GM18870 (cell line): ENCODE data around the gene MAML2.

Source experiments
- ATAC-seq: cut with Tn5 transposase; IDR thresholded peaks from one replicate; pipeline ENCODE4 v1.9.1; 2021; ENCODE audit warnings: moderate library complexity; ENCODE audit not compliant: unreplicated experiment

Gene MAML2

DNA sequence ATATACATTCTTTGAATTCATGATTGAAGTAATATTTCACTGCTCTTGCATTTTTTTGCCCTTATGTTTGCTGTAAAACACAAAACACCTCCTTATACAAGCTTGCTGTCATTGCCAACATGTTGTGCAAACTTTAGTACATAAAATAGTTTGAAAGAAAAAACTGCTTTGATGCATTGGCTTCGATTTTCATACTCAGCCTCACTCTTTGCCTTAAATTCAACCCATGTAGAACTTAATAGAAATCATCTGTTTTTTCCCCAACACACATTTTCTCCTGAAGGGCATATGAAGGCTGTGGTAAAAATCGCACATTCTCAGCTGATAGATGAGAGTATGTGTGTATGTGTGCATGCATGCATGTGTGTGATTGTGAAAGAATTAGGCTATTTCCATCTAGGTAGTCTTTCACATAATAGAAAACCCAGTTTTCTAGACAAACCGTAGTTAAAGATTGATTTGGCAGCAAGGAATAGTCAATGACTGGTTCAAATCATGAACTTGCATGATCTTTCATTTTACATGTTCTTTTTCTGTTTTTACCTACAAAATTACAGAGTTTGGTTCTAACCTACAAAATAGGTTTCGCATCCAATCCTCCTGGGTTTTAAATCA, 346.3 kb downstream of the MAML2 start:
- no peak for ATAC-seq

DNA sequence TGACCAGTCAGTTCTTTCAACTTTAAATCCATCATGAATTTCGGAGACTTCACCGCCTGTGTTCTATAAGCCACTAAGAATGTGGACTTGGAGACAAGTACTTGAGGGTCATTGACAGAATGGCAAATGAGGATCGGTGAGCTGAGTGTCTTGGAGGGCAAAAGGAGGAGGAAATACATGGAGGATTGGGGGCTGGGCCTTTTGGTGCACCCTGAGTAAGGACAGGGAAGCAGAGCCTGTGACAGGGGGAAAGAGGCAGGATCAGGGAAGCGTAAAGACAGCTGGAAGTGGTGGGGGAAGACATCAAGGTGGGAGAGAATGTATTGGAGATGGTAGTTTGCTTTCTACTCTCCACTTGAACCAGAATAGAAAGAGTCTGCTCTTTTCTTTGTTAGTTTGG, 348.7 kb downstream of the MAML2 start:
- ATAC-seq: no peak

DNA sequence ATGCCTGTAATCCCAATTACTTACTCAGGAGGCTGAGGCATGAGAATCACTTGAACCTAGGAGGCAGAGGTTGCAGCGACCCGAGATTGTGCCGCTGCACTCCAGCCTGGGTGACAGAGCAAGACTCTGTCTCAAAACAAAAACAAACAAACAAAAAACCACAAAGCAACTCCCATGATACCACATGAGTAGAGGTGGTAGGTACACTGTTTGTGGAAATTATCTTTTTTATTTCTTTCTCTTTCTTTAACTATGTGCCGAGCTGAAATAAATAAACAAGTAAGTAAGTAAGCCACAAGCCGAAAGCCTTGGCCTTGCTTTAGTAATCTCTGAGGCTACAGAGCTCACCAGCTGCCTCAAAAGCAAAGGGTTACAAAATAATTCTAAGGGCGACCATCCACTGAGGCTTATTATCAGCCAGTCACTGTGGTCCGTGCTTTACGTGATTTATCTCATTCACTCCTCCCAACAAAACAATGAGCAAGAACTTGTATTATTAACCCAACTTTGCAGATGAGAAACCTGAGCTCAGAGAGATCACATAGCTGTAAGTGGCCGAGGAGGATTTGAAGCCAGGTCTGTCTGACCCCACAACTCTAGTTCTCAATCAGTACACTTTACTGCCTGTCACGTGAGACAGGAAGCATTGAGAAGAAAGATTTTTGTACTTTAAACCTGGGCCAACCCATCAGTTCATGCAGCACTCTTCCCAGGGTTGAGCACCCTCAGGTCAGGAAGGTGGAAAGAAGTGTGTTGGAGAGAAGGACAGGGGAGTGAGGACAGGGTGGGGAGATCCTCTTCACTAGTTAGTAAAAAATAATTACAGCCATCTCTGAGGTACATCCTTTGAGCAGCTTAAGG, 349.3 kb downstream of the MAML2 start:
- ATAC-seq: no peak

DNA sequence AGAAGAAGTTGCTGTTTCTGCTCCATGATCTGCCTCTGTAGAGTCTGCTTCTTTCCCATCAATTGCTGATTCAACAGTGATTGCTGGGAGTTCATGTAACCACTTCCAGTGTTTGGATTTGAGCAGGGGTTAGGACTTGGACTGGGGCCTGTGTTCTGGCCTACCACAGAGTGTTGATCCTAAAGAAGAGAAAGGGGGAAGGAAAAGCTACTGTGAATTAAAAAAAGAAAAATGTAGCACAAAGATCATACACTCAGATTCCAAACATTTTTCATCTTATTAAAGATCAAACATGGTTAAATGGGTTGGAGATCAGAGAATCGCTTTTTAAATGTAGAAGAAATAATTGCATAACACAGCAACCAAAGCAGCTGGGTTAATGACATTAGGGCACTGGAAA, 351.4 kb downstream of the MAML2 start:
- no peak for ATAC-seq

DNA sequence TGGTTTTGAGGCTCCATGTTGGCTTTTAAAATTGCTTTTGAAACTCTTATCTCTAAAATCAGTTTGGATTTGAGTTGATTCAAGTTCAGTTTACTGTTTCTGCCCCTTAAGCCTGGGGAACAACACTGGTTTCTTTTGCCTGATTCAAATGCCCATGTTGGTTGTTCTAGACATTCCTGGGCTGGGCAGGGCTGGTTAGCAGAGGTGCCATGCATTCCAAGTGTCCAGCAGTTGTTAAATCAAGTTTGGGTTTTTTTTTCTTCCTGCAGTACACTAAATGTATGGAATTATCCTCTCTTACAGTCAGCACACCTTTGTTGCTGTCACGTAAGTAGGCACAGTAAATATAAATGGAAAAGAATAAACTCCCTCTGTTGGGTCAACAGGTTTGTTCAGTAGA, 351.9 kb downstream of the MAML2 start:
- ATAC-seq: no peak

DNA sequence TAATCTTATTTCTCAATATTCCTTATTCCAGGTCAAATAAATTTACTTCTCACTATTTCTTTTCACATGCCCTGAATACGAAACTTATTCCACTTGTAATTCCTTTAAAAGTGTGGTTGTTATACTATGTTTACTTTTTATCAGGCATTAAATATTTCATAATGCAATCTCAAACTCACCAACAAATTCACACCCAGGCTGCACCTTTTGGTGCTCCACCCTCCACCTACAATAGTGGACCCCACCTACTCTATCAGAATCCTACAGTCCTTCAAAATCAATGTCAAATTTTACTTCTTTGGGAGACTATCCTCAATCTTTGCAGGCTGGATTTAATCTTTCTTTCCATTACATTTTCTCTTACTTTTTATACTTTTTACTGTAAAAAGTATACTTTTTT, 353.2 kb downstream of the MAML2 start:
- no peak for ATAC-seq

DNA sequence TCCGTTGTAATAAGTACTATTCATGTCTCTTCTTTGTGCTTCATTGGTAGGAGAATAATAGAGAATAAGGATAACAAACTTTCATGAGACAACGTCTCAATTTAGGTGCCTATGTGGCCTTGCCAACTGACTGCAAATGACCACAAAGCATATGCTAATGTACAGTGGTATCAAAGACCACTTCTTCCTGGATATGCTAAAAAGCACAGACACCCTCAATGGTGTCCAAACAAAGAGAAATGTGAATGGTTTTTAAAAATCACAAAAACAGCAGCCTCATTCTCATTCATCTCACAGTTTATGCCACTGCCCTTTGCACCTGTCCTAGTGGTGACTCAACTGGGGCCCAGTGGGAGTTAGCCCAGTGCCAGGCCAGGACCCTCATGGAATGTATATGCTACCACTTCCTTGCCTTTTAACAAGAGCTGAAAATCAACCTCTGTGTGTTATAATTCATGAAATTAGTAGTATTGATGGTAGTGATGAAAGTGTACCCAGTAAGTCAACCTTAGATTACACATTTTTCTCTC, 353.9 kb downstream of the MAML2 start:
- no peak for ATAC-seq

DNA sequence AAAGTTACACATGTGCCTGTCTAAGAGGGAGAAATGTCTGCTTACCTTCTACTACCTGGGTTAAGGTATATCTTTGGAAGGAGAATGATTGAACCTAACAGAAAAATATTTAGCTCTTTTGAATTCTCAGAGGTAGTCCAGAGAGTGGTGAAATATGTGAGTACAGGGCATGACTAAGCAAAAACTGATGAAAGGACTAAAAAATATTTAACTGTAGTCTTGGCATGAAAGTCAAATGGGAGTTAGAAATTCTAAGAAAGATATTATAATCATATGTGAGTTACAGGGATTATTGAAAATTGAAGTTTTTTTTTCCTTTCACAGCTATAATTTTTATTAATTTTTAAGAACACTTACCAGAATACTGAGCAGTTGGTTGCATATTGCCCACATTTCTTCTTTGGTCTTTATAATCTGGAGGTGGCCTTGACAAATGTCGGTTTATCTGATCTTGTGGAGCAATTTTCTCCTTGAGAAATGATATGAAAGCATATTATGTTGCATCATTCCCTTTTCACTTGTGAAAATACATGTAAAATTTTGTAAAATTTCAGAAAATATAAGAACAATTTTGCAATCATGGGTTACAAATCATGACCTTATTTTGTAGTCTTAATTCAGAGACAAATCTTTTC, 357.7 kb downstream of the MAML2 start:
- ATAC-seq: no peak

DNA sequence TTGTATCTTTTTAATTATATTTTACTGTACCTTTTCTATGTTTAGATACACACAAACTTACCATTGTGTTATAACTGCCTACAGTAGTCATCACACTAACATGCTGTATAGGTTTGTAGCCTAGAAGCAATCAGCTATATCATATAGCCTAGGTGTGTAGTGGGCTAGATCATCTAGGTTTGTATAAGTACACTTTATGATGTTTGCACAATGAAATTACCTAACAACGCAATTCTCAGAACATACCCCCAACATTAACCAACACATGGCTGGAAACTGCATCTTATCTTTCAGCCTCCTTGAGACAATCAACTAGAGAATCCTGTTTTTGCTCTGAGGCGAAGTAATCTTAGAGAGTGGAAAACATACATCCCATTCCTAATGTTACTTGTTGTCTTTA, 358.9 kb downstream of the MAML2 start:
- ATAC-seq: no peak

DNA sequence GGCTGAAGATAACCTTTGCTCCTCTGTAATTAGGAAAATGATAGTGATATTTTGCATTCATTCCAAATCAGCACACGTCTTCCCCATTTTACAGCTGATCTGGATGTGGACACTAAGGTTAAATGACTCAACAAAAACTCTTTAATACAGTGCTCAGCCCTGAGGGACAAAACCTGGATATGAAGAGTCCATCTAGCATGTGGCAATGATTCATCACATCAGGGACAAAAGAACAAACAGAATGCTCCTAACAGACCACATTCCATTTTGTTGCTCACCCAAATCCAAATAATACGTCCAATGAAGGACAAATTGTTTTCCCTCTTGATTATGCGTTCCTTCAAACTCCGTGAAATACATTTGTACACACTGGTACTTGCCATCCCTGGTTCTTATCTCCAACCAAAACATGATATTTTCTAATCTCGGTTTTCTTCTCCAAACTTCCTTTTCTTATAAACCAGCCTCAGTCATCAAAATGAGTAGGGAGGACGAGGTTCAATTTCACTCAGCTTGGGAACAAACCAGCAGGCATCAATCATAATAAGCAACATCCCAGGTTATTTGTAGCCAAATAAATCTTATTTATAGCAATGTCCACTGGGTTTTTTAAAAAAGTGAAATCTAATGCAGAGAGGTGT, 365.3 kb downstream of the MAML2 start:
- no peak for ATAC-seq

DNA sequence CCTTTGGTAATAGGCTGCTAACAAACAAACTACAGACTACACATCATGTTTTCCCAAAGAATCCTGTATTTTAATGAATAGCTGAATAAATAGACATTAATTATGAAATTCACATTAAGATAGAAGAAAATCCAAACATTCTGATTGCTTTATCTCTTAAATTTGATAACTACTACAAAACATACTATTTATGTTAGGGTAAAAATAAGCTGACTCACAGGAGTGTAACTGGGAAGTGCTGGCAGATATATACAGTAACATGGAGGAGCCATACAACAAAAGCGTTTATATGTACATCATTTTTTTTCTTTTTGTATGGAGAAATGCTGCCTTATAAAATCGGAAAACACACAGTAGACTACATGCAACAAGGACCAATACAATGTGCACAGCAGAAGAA, 366.4 kb downstream of the MAML2 start:
- ATAC-seq: no peak

DNA sequence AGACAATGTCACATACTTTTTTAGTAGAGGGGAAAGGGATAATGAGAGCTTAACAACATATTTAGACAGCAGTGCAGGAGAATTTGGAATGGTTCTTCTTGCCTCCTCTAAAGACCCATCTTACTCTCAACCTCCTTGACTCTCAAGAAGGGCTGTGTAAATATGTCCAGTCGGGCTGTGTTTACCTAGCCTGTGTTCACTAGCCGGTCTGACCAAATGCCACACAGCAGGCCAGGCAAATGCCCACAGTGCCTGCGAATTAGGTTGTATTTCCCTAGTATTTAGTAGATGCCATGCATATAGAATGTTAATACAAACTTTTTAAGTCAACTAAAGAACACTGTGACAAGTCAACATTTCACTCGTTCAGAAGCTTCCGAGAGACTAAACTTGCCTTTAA, 367.7 kb downstream of the MAML2 start:
- no peak for ATAC-seq

DNA sequence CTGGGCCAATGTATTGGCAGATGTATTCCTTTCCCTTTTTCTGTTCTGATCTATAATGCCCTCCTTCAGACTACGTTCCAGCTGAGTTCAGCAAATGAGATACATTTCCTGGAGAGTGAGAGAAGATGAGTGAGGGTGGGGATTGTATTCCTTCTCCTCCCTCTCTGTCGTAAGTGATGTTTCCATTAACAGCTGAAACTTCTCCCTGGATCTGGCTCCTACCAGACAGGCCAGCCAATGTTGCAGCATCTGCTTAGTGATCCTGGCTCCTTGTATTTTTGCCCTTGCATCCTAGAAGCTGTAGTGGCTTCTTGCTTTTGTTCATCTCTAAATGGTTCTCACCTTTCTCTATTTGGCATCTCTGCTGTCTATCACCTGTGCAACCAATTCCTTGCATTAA, 370.9 kb downstream of the MAML2 start:
- no peak for ATAC-seq

DNA sequence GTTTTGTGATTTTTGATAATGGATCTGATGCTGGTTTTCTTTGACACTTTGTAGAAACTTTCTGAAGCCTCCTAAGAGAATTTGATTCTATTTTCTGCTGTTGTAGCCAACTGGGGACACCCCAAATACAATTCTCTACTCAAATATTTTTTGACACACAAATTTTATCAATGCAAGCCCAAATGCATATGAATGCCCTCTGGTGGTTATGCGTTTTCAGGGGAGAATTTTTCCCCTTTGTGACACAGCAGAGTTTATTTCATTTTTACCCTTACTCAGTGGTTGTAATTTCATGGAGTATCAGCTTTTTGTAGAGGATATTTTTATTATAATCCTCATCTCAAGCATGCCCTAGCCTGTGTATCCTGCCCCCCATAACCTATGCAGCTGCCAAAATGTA, 374.4 kb downstream of the MAML2 start:
- no peak for ATAC-seq

DNA sequence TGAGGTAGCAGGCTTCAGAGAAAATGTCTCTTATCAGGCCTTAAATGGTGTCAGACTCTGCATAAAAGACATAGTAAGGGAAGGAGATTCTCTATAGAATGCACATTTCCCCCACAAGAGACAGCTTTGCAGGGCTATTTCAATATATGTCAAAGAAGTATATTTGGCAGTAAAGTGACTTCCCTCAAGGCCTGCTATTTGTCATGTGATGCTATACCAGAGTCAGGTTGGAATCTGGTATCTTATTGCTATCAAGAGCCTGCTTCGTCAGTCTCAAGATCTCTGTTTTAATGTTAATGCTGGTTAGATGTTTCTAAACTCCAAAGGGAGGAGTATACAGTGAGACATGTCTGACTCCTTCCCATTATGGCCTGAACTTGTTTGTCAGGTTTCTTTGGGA, 378.7 kb downstream of the MAML2 start:
- no peak for ATAC-seq

DNA sequence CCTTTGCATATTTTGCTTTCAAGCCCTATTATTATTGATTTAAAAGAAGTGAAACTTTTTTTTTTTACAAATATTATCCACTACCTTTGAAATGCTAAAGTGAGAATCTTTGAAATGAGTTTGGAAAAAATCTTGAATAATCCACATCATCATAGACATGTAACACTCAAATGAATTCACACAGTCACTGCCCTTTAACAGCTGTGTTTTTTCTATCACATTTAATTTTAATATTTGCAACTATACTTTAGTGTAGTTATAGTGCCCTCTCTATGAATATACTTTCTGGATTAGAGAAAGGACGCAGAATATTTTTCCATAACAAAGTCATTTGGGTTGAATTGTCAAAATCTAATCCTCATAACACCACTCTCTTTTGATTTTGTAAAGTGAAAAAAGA, 381.2 kb downstream of the MAML2 start:
- no peak for ATAC-seq

DNA sequence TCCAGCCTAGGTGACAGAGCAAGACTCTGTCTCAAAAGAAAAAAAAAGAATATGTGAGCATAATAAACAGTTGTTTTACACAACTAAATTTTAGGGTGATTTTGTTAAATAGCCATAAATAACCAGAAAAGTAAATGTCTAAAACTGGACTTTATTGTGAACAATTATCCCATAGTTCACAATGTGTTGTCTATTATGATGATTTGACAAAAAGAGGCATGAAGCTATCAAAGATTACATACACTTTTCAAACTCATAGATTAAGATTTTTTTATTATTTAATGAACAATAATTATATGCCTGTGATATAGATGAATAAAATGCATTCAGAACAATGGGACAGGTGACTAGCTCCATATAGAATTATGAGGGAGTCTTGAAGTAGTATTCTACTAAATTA, 392.1 kb downstream of the MAML2 start:
- ATAC-seq: no peak

DNA sequence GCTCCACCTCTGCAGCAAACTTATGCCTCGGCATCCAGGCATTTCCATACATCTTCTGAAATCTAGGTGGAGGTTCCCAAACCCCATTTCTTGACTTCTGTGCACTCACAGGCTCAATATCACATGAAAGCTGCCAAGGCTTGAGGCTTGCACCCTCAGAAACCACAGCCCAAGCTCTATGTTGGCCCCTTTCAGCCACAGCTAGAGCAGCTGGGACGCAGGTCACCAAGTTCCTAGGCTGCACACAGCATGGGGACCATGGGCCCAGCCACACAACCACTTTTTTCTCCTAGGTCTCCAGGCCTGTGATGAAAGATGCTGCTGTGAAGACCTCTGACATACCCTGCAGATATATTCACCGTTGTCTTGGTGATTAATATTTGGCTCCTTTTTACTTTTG, 394.4 kb downstream of the MAML2 start:
- no peak for ATAC-seq

DNA sequence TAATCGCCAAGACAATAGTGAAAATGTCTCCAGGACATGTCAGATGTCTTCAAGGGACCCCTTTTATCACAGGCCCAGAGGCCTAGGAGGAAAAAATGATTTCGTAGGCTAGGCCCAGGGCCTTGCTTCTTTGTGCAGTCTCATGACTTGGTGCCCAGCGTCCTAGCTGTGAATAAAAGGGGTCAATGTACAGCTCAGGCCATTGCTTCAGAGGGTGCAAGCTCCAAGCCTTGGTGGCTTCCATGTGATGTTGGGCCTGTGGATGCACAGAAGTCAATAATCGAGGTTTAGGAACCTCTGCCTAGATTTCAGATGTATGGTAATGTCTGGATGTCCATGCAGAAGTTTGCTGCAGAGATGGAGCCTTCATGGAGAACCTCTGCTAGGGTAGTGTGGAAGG, 398.4 kb downstream of the MAML2 start:
- no peak for ATAC-seq

DNA sequence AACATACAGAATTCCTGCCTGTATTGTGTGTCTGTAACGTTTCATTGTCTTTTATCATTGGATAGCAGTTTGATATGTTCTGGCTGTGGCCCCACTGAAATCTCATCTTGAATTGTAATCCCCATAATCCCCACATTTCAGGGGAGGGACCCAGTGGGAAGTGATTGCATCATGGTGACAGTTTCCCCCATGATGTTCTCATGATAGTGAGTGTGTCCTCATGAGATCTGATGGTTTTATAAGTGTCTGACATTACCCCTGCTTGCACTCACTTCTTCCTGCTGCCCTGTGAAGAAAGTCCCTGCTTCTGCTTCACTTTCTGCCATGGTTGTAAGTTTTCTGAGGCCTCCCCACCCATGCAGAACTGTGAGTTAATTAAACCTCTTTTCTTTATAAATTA, 399.4 kb downstream of the MAML2 start:
- no peak for ATAC-seq

DNA sequence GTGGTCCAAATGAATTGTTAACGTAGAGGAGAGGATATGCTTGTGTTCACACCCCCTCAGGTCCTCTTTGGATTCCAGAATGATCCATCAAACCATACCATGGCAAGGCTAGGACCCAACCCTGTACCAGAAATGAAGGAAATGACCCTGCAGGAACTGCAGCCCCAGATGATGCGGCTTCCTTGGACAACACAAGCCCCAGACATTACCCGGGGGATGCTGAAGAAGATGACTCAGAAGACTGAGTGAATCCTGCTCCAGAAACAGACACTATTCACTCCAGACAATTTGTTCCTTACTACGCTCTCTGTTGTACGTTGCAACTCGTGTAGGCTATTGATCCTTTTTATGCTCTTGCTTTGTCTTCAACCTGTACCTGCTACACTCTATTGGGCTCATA, 403.9 kb downstream of the MAML2 start:
- ATAC-seq: no peak

DNA sequence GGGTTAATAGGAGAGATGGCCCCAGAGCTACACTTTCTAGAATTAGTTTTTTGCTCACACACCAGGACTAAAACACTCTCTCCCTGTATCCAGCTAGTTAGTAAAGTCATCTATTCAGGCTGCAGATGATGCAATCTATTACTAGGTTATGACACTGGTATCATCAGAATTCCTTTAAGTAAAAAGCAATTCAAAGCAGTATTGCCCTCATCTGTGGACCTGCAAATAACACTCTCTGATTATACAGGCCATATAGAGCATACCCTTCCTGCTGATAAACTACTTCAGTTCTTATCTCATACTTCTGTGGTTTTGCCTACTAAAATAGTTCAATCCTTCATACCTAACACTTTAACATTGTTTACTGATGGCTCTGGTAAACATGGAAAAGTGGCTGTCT, 405.6 kb downstream of the MAML2 start:
- ATAC-seq: no peak
